HG02571 (cell line): Measurements from ENCODE around the gene KDM4D.
"Not testable (repeated sequence)": the region's sequence is repeated elsewhere in the genome, so short reads cannot be mapped to it uniquely, and the experiment has no call there.

Experiments
- ATAC-seq: cut with Tn5 transposase; IDR thresholded peaks from one replicate; pipeline ENCODE4 v1.9.1; 2021; ENCODE audit warnings: mild to moderate bottlenecking, moderate library complexity; ENCODE audit not compliant: unreplicated experiment

Gene KDM4D

GRCh38 chr11:94956963-94957362 is 16.5 kb upstream of the KDM4D start:
- no peak for ATAC-seq

GRCh38 chr11:94958121-94958696 is 15.3 kb upstream of the KDM4D start:
- no peak for ATAC-seq

GRCh38 chr11:94959179-94959578 is 14.3 kb upstream of the KDM4D start:
- ATAC-seq = no peak

- ATAC-seq = no peak
These were observed 13.0 kb upstream of the KDM4D start for GRCh38 chr11:94960488-94960887.

GRCh38 chr11:94961255-94961654 is 12.3 kb upstream of the KDM4D start:
- no peak for ATAC-seq

- no peak for ATAC-seq
These were observed 8.6 kb upstream of the KDM4D start for GRCh38 chr11:94964934-94965333.

GRCh38 chr11:94968334-94968958 is 5.1 kb upstream of the KDM4D start:
- no peak for ATAC-seq

GRCh38 chr11:94972700-94973098 is 810 bp upstream of the KDM4D start:
- no peak for ATAC-seq

- no peak for ATAC-seq
These were observed 669 bp downstream of the KDM4D start for GRCh38 chr11:94974178-94974577.

- no peak for ATAC-seq
These were observed 2.1 kb downstream of the KDM4D start for GRCh38 chr11:94975599-94975998.

- ATAC-seq = no peak
These were observed 13.9 kb downstream of the KDM4D start for GRCh38 chr11:94987378-94987777.

GRCh38 chr11:94988748-94989147 is 15.2 kb downstream of the KDM4D start:
- no peak for ATAC-seq

- no peak for ATAC-seq
These were observed 20.0 kb downstream of the KDM4D start for GRCh38 chr11:94993400-94993943.

GRCh38 chr11:94997437-94997836 is 23.9 kb downstream of the KDM4D start:
- ATAC-seq = no peak

GRCh38 chr11:94998285-94998684 is 24.8 kb downstream of the KDM4D start:
- no peak for ATAC-seq

- no peak for ATAC-seq
These were observed 30.2 kb downstream of the KDM4D start for GRCh38 chr11:95003716-95004115.

- no peak for ATAC-seq
These were observed 32.1 kb downstream of the KDM4D start for GRCh38 chr11:95005642-95006041.

- ATAC-seq = no peak
These were observed 37.9 kb downstream of the KDM4D start for GRCh38 chr11:95011376-95011775.

- ATAC-seq = no peak
These were observed 40.8 kb downstream of the KDM4D start for GRCh38 chr11:95014184-95014821.

- ATAC-seq = no peak
These were observed 42.6 kb downstream of the KDM4D start for GRCh38 chr11:95016139-95016538.

GRCh38 chr11:95021468-95021867 is 48.0 kb downstream of the KDM4D start:
- ATAC-seq = not testable (repeated sequence)

GRCh38 chr11:95024958-95025357 is 51.4 kb downstream of the KDM4D start, which contains the start of gene KDM4E:
KDM4E (plus strand) TSS chr11:95025258; CDS start chr11:95025558, 300 bp downstream.
- ATAC-seq = no peak
